GM19455 (cell line): ENCODE measurements around the gene SLC43A2.
"Not testable (repeated sequence)": the region's sequence is repeated elsewhere in the genome, so short reads cannot be mapped to it uniquely, and the experiment has no call there.

Source experiments
- ATAC-seq: cut with Tn5 transposase; IDR thresholded peaks from one replicate; pipeline ENCODE4 v1.9.1; 2021; ENCODE audit not compliant: unreplicated experiment

Gene SLC43A2

GRCh38 chr17:1541367-1541904, 87.2 kb downstream of the SLC43A2 start:
- ATAC-seq = no peak

- no peak for ATAC-seq
Measured at GRCh38 chr17:1539811-1540210, 88.8 kb downstream of the SLC43A2 start.

DNA sequence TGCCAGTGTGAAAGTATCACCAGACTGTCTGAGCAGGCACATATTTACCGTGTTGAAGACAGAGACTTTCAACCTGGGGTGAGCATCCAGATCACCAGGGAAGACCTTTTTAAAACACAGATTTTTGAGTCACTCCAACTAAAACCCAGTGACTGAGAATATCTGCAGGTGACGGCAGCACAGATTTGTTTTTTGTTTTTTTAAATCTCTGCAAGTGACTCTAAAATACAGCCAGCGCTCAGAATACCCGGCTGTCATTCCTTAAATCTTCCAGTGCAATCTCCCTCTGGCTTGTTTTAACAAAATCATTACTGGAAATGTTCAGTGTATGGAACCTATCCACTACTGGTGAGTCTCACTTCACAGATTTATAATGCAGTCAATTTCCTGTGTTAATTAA, 92.9 kb downstream of the SLC43A2 start:
- ATAC-seq = no peak

DNA sequence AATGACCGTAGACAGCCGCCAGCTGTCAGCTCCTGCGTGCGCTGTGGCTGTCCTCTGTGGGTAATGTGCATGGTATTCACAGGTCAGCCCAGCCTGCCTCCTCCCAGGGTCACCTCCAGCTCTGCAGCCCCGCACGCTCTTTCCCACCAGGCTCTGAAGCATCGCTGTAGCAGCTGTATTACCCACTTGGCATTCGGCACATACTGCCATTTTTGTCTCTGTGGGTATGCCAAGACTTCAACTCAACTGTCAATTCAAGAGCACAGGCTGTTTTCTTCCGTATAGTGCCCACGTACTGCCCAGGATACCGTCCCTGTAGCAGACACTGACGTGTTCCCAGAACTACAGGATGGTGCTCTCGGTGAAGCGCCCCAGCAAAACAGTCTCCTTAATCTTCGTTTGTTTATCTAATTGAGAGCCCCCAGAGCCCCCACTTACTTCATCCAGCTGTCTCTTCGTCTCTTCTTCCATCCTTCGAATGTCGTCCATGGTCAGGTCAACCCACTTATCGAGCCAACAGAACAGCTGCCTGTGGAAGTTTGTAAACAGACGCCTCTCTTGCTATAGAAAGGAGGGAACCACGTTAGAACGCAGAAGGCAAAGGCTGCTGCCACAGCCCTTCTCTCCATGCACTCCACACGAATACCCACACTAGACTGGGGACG, 94.8 kb downstream of the SLC43A2 start:
- no peak for ATAC-seq

GRCh38 chr17:1532836-1533602, 95.6 kb downstream of the SLC43A2 start:
- no peak for ATAC-seq

- ATAC-seq = no peak
Measured at GRCh38 chr17:1529863-1530262, 98.8 kb downstream of the SLC43A2 start.

GRCh38 chr17:1526876-1527275, 101.8 kb downstream of the SLC43A2 start:
- ATAC-seq = not testable (repeated sequence)

DNA sequence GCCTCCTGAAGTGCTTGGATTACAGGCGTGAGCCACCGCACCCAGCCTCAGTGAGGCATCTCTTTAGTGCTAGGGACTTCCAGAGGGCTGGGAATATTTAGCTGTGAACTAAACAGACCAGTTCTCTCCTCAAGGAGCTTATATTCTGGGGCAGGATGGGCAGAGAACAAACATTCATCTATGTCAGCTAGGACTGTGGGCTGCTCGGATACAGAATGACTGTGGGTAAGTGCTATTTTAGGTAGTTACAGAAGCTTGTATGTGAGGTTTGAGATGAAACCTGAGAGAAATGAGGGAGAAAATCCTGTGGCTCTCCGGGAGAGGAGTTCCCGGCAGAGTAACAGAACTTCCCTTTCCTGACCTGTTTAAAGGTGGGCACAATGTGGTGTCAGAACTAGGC, 106.0 kb downstream of the SLC43A2 start:
- no peak for ATAC-seq

DNA sequence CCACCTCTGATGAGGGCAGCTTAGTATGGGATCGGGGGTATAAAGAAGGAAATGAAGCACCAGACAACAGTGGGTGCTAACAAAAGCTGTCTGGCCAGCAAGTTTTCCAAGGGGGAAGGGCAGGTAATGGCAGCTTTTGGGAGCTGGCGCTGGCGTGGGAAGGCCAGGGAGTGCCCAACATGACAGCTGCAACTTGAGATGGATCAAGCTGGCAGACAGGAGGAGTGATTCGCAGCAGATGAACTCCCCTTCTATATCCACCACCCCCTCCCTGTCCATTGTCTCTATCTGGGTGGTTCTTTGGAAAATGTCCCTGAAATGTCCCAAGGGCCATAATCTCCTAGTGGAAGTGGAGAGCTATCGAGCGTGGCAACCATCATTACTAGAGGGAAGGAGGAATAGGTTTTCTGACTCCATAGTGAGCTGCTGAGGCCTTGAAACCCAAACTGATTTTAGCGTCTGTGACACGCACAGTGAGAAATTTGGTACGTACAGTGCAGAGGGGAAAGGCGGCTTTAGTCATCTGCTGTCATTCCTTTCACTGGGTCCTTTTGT, 107.5 kb downstream of the SLC43A2 start:
- no peak for ATAC-seq

DNA sequence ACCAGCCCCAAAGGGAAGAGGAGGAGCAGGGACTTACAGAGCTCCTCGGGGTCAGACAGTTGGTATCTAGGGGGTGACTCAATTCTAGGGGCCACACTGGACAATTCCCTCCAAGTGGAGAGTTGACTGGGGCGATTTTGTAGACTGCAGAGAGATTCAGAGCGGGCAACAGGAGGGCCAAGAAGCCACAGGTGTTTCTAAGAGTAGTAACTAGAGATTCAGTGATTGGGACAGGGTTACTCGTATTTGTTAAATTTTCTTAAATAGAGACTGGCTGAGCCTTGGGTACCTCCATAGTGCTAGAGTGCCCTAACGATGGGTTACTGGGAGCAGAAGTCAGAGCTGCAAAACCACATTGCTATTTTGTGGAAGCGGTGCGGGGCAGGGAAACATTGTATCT, 109.0 kb downstream of the SLC43A2 start:
- ATAC-seq = no peak
